Activated naive CD8-positive, alpha-beta T cell treated with anti-CD3 and anti-CD28 coated beads, Interleukin-2, amount 50 U/mL, for 16 hours (primary cell): ENCODE data around the gene LOXL4.
"Not testable (repeated sequence)": the region's sequence is repeated elsewhere in the genome, so short reads cannot be mapped to it uniquely, and the experiment has no call there.

ENCODE experiments used
- DNase-seq: peaks from one replicate; pipeline ENCODE4 v3.0.0-alpha.2; 2020; ENCODE audit warnings: low read depth, low spot score

Gene LOXL4

GRCh38 chr10:98244586-98244985 is 23.4 kb downstream of the LOXL4 start:
- no peak for DNase-seq

- DNase-seq = no peak
Observed at GRCh38 chr10:98244141-98244540, 23.9 kb downstream of the LOXL4 start.

GRCh38 chr10:98242823-98243222 is 25.2 kb downstream of the LOXL4 start:
- DNase-seq = no peak

GRCh38 chr10:98240524-98240923 is 27.5 kb downstream of the LOXL4 start:
- DNase-seq = no peak

- DNase-seq = no peak
Observed at GRCh38 chr10:98238391-98238790, 29.6 kb downstream of the LOXL4 start.

GRCh38 chr10:98236862-98237261 is 31.1 kb downstream of the LOXL4 start:
- no peak for DNase-seq

- DNase-seq = no peak
Observed at GRCh38 chr10:98235846-98236245, 32.1 kb downstream of the LOXL4 start.

GRCh38 chr10:98231417-98231816 is 36.6 kb downstream of the LOXL4 start:
- DNase-seq = no peak

- not testable (repeated sequence) for DNase-seq
Observed at GRCh38 chr10:98228266-98228665, 39.7 kb downstream of the LOXL4 start.

- DNase-seq = not testable (repeated sequence)
Observed at GRCh38 chr10:98227713-98228112, 40.3 kb downstream of the LOXL4 start.

- DNase-seq = no peak
Observed at GRCh38 chr10:98226508-98227144, 41.4 kb downstream of the LOXL4 start.

- no peak for DNase-seq
Observed at GRCh38 chr10:98224996-98225395, 43.0 kb downstream of the LOXL4 start.

- no peak for DNase-seq
Observed at GRCh38 chr10:98224509-98224908, 43.5 kb downstream of the LOXL4 start.

- DNase-seq = no peak
Observed at GRCh38 chr10:98223874-98224273, 44.1 kb downstream of the LOXL4 start.

GRCh38 chr10:98217801-98218200 is 50.2 kb downstream of the LOXL4 start:
- DNase-seq = no peak

- DNase-seq = no peak
Observed at GRCh38 chr10:98215373-98215772, 52.6 kb downstream of the LOXL4 start.

GRCh38 chr10:98213740-98214139 is 54.3 kb downstream of the LOXL4 start:
- DNase-seq = no peak

- DNase-seq = no peak
Observed at GRCh38 chr10:98212196-98212595, 55.8 kb downstream of the LOXL4 start.

- no peak for DNase-seq
Observed at GRCh38 chr10:98209441-98209840, 58.6 kb downstream of the LOXL4 start.

GRCh38 chr10:98208925-98209324 is 59.1 kb downstream of the LOXL4 start:
- no peak for DNase-seq

- DNase-seq = no peak
Observed at GRCh38 chr10:98205351-98205750, 62.6 kb downstream of the LOXL4 start.

- no peak for DNase-seq
Observed at GRCh38 chr10:98202378-98202777, 65.6 kb downstream of the LOXL4 start.

- DNase-seq = no peak
Observed at GRCh38 chr10:98201760-98202159, 66.2 kb downstream of the LOXL4 start.
